GM12873 (cell line): ENCODE results near the gene PTCSC3.

Experiments used
- TF ChIP-seq, protein P1 (sequence below): IDR thresholded peaks from 2 replicates; pipeline ENCODE4 v1.5.1; 2012; ENCODE audit warnings: low read depth, mild to moderate bottlenecking, moderate library complexity, low read length, control low read depth; ENCODE audit not compliant: insufficient read depth; ENCODE audit errors: missing control alignments

PTCSC3 gene

DNA sequence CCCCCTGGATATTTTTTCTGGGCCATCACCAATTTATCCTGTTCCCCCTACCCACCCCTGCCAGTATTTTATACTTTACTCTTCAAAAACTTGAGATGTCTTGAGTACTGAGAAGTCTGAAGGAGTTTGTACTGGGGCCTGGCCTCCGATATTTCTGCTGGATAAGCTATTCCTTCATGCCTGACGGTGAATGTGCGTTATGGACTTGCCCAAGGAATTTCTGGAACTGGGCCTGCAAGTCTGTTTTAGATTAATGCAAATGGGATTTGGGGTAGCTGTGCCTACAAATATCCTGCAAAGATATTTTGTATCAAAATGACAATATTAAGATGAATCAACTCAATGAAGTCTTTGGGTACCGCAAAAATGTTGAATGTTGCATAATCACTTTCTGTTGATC is at the start of gene PTCSC3:
Gene PTCSC3 (minus strand): TSS at position 199 of the 400 bp plus-strand sequence.
- TF ChIP-seq, protein P1, sequence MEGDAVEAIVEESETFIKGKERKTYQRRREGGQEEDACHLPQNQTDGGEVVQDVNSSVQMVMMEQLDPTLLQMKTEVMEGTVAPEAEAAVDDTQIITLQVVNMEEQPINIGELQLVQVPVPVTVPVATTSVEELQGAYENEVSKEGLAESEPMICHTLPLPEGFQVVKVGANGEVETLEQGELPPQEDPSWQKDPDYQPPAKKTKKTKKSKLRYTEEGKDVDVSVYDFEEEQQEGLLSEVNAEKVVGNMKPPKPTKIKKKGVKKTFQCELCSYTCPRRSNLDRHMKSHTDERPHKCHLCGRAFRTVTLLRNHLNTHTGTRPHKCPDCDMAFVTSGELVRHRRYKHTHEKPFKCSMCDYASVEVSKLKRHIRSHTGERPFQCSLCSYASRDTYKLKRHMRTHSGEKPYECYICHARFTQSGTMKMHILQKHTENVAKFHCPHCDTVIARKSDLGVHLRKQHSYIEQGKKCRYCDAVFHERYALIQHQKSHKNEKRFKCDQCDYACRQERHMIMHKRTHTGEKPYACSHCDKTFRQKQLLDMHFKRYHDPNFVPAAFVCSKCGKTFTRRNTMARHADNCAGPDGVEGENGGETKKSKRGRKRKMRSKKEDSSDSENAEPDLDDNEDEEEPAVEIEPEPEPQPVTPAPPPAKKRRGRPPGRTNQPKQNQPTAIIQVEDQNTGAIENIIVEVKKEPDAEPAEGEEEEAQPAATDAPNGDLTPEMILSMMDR: no peak

DNA sequence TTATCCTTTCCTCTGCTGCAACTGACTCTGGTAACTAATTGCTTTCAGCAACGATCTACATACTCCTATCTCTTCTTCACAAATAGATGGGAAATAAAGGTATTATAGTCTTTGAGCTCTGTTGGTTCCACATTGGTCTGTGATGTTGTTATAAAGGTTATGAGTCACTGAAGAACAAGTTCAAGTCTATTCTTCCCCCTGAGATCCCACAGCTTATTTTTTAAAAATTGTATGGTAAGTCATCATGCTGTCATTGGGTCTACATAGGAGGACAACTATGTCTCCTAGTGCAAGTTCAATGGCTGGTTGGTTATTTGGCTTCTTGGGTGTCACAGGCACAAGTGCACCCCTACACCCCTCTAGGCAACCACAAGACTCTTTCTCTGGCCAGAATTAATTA is 49.6 kb upstream of the PTCSC3 start:
- TF ChIP-seq, protein P1: no peak

DNA sequence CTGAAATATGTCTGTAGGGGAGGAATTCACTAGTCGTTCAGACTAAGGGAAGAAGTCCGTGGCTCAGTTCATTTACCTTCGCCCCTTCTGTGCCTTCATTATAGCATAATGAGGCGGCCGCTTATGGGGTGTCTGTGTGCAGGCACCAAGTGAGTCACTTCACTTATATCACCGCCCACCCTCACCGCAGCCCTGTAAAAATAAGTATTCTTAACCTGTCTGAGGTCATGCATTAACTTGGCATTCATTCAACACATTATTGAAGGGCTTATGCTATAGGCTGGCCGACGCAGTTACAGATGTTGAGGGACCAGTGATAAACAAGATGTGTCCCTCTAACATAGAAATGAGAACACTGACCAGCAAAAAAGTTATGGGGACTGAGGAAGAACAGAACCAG is 47.7 kb upstream of the PTCSC3 start:
- TF ChIP-seq, protein P1: no peak

DNA sequence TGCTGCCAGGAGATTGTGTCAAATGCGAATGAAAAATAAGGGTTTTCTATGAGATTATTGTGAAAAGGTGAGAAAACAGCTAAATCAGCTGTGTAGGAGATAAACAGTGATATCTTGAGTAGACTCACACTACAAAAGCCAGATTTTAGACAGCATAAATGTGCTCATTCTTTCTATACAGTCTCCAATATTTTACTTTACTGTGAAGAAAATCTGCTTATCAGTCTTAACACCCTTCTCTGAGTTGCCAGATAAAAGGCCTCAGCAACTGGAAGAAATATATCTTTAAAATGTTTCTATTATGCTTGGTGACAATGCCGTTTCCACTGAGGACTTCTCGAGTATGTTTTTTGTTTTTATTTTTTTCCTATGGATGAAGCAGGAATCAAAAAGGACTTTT is 47.0 kb upstream of the PTCSC3 start:
- TF ChIP-seq, protein P1: no peak

DNA sequence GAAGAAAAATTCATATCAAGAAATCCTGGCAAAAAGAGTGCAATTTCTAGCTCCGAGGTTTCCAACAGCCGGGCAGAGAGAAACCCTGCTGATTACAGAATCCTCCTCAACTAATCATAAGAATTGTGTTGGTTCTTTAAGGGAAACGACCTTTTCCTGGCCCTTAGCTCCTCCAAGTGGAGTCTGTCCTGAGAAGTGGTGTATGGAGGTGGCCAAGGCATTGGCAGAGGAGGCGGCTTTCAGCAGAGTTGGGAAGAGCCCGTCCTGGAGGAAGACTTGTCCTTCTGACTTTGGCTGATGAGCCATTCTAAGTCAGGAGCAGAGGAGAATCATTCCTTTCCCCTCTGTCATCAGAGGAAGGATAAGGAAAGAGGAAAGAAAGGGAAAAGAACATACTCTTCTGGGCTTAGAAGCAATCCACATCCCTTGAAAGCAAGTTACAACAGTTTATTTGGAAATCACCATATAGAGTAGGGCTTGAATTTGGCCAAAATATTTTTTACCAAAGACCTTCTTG is 46.5 kb upstream of the PTCSC3 start:
- TF ChIP-seq, protein P1: no peak

DNA sequence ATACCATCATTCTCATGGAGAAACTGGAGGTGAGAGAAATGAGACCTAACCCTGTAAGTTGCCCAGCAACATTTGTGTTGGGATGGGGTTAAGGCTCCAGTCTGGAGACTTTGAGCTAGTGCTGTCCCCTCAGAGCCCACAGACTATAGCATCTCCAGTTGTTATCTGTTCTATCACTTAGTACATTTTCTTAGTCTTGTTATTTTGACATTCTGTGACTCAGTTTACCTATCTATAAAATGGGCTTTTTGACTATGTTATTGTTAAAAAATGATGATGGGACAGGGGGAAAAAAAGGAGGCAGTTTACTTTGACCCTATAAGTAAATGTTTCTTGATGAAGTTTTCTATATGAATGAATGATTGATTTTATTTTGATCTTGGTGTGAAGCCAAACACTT is 45.8 kb upstream of the PTCSC3 start:
- TF ChIP-seq, protein P1: no peak

DNA sequence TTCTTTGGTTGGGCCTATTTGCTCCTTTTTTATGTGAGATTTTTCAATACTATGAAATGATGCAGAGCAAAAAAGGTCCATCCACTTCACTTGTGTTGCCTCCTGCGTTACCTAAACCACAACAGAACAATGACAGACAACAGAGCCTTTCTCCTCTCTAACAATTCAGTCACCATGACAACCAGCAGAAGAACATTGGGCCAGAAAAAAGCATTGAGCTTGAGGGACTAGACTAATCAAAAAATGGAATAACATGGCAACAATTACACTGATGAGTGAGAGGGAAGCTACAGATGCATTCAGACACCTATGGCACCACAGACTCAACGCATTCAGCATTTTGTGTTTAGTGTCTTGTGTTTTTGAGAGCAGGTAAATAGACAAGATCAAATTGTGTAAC is 44.6 kb upstream of the PTCSC3 start:
- TF ChIP-seq, protein P1: no peak
